Measurements from ENCODE around the gene GRIN3A. TPM values are rescaled to one million over a fixed set of nuclear protein-coding genes. Genes with fewer than 3 reads are reported as not detected.

GRIN3A gene
- total RNA-seq, 6 donors from 2014 or later = 0.06 to 0.10 (median 0.07) TPM; not detected in 3

DNA sequence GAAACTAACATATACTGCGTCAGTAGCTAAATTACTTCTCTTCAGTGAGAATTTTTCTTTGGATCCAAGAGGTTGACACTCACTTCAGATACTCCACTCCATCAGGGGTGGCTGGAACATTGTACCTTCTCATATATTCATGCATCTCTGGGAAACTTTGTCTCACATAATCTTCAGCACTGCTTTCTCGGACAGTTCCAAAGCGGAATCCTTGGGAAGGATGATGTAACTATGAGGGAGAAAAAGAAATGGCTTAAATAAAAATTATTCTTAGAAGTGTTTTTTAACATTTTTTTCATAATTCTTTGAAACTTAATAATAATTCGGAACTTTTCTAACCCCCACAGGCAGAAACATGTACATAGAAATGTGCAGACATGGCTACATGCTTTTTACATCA is 110.3 kb downstream of the GRIN3A start:
- H3K9me3 ChIP-seq = no peaks in the 10 kb centered on the region
- ATAC-seq (ENCODE audit: low FRiP score in 2 of 2) (no peak), DNase-seq (no peak)
- no peaks in the 10 kb centered on the region for H3K4me1 ChIP-seq
- 71 to 79% methylated on average over 4 of the region's 4 CpGs for WGBS, 2 donors
- TF ChIP-seq EP300 (IDR thresholded peaks at IDR 0.05) (no peak), POLR2AphosphoS5 (IDR thresholded peaks at IDR 0.05) (no peak)
- no peak overlapping the region for H3K27ac ChIP-seq
- no peaks in the 10 kb centered on the region for H3K36me3 ChIP-seq
- H3K27me3 ChIP-seq = no peaks in the 10 kb centered on the region
- H3K4me3 ChIP-seq = no peak overlapping the region

DNA sequence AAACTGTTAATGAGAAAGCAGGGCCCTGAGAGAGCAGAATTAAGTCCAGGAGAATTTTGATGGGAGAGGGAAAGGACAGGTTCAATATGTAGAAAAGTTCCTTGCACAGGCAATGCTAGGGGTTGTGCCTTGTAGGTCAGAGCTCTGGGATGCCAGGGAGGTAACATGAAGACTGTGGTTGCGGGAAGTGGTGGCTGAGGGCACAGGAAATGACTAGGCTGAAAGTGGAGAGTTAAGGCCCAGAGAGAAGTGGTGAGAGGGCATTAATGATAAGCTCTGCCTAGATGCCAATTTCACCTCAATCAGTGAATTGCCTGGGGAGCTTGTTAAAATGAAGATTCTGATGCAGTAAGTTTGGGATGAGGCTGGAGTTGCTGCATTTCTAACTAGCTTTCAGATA is 112.2 kb downstream of the GRIN3A start:
- TF ChIP-seq POLR2A (IDR thresholded peaks at IDR 0.05) = no peak
- no peak for TF ChIP-seq EP300 (IDR thresholded peaks at IDR 0.05)
- no peak for TF ChIP-seq POLR2AphosphoS5 (IDR thresholded peaks at IDR 0.05)
- TF ChIP-seq, protein P1, sequence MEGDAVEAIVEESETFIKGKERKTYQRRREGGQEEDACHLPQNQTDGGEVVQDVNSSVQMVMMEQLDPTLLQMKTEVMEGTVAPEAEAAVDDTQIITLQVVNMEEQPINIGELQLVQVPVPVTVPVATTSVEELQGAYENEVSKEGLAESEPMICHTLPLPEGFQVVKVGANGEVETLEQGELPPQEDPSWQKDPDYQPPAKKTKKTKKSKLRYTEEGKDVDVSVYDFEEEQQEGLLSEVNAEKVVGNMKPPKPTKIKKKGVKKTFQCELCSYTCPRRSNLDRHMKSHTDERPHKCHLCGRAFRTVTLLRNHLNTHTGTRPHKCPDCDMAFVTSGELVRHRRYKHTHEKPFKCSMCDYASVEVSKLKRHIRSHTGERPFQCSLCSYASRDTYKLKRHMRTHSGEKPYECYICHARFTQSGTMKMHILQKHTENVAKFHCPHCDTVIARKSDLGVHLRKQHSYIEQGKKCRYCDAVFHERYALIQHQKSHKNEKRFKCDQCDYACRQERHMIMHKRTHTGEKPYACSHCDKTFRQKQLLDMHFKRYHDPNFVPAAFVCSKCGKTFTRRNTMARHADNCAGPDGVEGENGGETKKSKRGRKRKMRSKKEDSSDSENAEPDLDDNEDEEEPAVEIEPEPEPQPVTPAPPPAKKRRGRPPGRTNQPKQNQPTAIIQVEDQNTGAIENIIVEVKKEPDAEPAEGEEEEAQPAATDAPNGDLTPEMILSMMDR (IDR thresholded peaks at IDR 0.05) = no peak
- no peaks in the 10 kb centered on the region for H3K4me1 ChIP-seq
- WGBS, 2 donors = 63 to 67% methylated on average over 1 of the region's 1 CpG
- H3K9me3 ChIP-seq = no peaks in the 10 kb centered on the region
- H3K36me3 ChIP-seq = no peaks in the 10 kb centered on the region
- no peak overlapping the region for H3K4me3 ChIP-seq
- DNase-seq (no peak), ATAC-seq (ENCODE audit: low FRiP score in 2 of 2) (no peak)
- no peak overlapping the region for H3K27ac ChIP-seq
- H3K27me3 ChIP-seq = no peaks in the 10 kb centered on the region

DNA sequence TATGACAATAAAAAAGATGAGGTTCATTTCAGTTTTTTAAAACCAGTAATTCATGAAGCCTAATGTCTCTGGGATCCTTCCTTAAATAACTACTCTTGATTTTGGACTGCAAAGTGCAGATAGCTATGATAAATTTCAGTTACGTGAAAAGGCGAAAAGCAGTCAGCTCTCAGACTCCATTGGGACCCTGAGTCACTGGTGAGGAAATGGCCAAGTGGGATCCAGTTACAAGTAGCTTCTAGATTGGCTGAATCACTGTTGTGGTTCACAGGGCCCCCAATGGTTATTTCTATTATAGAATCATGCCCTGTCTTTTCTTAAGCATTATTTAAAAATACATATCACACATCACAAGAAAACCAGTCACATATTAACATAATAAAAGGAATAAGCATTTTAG is 112.6 kb downstream of the GRIN3A start:
- Histone ChIP-seq H3K27ac (no peak overlapping the region), H3K9me3 (no peaks in the 10 kb centered on the region), H3K36me3 (no peaks in the 10 kb centered on the region), H3K4me3 (no peak overlapping the region), H3K4me1 (no peaks in the 10 kb centered on the region), H3K27me3 (no peaks in the 10 kb centered on the region)
- WGBS, 2 donors = 72 to 81% methylated on average over 2 of the region's 2 CpGs
- peak in 1 of 2 donors; percentile 49 for ATAC-seq (ENCODE audit: low FRiP score in 2 of 2)
- TF ChIP-seq EP300 (IDR thresholded peaks at IDR 0.05) (no peak), POLR2AphosphoS5 (IDR thresholded peaks at IDR 0.05) (no peak), POLR2A (IDR thresholded peaks at IDR 0.05) (no peak)
- TF ChIP-seq, protein P1 (IDR thresholded peaks at IDR 0.05) = no peak
- DNase-seq = no peak

DNA sequence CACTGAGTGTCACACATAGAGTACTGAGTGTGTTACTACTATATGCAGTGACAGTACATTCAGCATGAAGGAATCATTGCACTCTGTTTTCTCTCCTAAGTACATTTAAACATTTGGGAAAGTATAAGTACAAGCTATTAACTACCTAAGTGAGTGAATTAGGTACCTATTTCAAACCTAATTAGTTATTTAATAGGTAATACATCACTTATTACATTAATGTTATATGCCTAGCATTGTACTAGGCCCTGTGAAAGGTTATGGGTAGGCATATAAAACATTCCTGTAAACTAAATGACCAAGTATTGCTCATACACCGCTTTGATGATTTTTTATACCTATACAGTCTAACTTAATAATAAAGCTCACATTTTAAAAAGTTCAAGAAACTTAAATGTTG is 118.0 kb downstream of the GRIN3A start:
- Histone ChIP-seq H3K36me3 (no peaks in the 10 kb centered on the region), H3K9me3 (no peaks in the 10 kb centered on the region), H3K27me3 (no peaks in the 10 kb centered on the region), H3K27ac (no peak overlapping the region), H3K4me1 (no peaks in the 10 kb centered on the region), H3K4me3 (no peak overlapping the region)
- WGBS, 2 donors = 93 to 94% methylated on average over 1 of the region's 1 CpG
- no peak for TF ChIP-seq EP300 (IDR thresholded peaks at IDR 0.05)
- TF ChIP-seq, protein P1 (IDR thresholded peaks at IDR 0.05) = no peak
- no peak for TF ChIP-seq POLR2A (IDR thresholded peaks at IDR 0.05)
- TF ChIP-seq POLR2AphosphoS5 (IDR thresholded peaks at IDR 0.05) = no peak
- DNase-seq (no peak), ATAC-seq (ENCODE audit: low FRiP score in 2 of 2) (no peak)

DNA sequence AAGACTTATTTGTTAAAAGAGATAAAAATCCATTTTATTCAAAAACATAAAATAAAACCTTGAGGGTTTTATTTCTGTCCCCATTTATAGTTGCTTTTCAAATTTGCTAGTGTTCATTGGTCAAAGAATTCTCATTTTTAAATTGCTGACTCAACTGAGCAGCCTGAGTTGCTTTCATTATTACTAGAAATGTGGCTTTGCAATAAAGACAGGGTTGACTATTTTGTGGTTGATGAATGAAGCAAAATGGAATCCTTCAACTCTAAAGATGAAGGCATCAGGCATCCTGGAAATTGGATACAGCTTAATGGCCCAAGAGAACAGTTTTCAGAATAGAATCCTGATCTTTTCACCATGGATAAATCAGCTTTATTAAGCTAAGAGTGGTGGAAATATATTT is 119.7 kb downstream of the GRIN3A start:
- H3K36me3 ChIP-seq = no peaks in the 10 kb centered on the region
- H3K4me1 ChIP-seq = no peaks in the 10 kb centered on the region
- ATAC-seq (ENCODE audit: low FRiP score in 2 of 2) = no peak
- no peak overlapping the region for H3K4me3 ChIP-seq
- TF ChIP-seq POLR2A (IDR thresholded peaks at IDR 0.05) (no peak), EP300 (IDR thresholded peaks at IDR 0.05) (no peak)
- no peaks in the 10 kb centered on the region for H3K27me3 ChIP-seq
- DNase-seq = no peak
- no peaks in the 10 kb centered on the region for H3K9me3 ChIP-seq
- H3K27ac ChIP-seq = no peak overlapping the region

DNA sequence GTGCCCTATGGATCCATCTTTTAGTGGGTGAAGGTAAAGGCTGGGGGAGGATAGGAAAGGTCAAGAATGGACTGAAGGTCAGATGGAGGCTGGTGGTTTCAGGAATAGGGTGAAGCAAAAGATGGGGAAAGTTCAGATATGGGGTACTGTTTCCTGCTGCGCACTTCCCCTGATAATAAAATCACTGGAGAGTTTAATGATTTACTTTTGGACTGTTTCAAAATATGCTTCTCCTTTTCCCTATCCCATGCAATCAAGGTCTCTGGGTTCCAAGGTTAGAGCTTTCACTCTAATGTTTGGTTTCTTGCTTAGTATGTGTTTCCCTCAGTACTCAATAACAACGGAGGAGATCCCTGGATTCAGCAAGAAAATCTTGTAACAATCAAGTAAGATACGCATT is 132.9 kb downstream of the GRIN3A start:
- Histone ChIP-seq H3K27ac (no peak overlapping the region), H3K4me1 (peaks cover 0 to 4% (median 0%) of the 10 kb centered on the region in 4 donors), H3K9me3 (no peaks in the 10 kb centered on the region), H3K36me3 (no peaks in the 10 kb centered on the region), H3K27me3 (no peaks in the 10 kb centered on the region), H3K4me3 (no peak overlapping the region)
- DNase-seq = no peak
- 86 to 90% methylated on average over 3 of the region's 3 CpGs for WGBS, 2 donors
- ATAC-seq (ENCODE audit: low FRiP score in 2 of 2) = no peak
- TF ChIP-seq POLR2AphosphoS5 (IDR thresholded peaks at IDR 0.05) = no peak
- no peak for TF ChIP-seq EP300 (IDR thresholded peaks at IDR 0.05)
- TF ChIP-seq POLR2A (IDR thresholded peaks at IDR 0.05) = no peak
